Islet precursor cell (in vitro differentiated cells): ENCODE measurements around the gene COL16A1.

Source experiments
- DNase-seq: peaks from one replicate; pipeline ENCODE4 v3.0.0-alpha.2; 2018

COL16A1 gene

GRCh38 chr1:31621847-31622730 is 81.7 kb downstream of the COL16A1 start:
- DNase-seq, result no peak

DNA sequence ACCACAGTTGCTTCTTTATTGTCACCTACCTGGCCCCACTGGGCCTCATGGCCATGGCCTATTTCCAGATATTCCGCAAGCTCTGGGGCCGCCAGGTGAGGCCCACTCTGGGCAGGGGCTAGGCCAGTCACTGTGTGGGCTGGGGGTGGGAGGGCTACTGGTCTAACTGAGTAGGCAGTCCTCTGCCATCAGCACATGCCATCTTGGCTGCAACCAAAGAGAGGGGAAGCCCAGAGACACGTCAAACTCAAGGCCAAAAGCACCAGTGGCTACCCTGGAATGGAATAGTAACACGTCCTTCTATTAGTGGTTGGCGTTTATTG is 82.4 kb downstream of the COL16A1 start:
- DNase-seq, result no peak

DNA sequence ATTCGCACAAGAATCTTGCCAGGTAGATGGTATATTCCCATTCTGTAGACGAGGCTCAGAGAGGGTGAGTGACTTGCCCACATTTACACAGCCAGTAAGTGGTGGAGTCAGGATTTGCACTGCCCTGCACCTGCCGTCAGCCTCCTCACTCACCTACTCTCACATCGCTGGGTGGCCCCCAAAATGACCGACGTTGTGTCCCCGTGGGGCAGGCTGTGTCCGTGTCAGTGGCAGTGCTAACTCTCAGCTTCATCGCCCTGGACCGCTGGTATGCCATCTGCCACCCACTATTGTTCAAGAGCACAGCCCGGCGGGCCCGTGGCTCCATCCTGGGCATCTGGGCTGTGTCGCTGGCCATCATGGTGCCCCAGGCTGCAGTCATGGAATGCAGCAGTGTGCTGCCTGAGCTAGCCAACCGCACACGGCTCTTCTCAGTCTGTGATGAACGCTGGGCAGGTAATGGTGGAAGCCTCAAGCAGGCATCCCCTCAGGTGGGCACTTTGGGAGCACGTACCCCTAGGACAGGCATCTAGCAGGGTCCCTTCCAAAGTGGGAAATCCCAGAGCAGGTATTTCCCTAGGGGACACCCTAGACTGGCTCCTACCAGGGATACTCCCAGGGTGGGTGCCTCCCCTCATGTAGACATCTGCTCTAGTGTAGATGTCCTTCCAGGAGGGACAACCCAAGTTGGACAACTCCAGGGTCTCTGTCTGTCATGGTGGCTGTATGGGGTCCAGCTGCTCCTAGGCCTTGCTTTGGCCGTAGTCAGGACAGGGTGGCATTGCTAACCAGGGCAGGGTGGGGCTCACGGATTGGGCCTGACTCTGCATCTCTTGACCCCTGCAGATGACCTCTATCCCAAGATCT is 83.0 kb downstream of the COL16A1 start:
- no peak for DNase-seq

- no peak for DNase-seq
These were observed 84.6 kb downstream of the COL16A1 start for GRCh38 chr1:31618916-31619846.

GRCh38 chr1:31617916-31618746 is 85.7 kb downstream of the COL16A1 start:
- DNase-seq, result peak; percentile 79

DNA sequence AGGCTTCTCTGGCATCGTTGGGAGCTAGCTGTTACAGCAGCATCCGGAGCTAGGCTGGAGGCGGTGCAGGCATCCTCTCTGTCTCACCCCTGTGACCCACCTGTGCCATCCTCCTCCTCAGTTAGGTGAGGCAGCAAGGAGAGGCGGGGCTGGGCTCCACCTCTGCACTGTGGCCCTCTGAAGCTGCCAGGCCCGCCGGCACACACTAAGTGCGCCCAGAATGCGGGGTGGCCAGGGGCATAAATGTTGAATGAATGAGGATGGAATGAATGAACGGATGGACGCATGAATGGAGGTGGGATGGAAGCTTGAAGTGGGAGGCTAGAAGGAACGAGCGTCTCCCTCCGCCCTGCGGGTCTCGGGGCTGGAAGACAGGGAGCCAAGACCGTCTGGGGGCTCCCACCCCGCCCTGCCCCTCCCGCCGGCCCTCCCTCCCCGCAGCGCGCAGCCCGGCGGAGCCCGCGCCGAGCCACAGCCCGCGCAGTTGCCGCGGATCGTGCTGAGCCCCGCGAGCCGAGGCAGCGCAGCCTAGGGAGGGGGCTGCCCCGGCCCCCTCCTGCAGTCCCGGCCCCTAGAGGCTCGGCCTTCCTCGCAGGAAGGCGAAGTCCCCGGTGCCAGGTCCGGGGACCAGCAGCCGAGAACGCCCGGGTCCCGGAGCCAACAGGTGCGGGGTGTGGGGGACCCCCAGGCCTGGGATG is 86.5 kb downstream of the COL16A1 start, which contains the start of gene HCRTR1:
TSS of gene HCRTR1 (plus strand) at position 472 of the 698 bp plus-strand sequence. CDS start 1,504 bp downstream, outside the sequence.
- DNase-seq, result peak; percentile 50

DNA sequence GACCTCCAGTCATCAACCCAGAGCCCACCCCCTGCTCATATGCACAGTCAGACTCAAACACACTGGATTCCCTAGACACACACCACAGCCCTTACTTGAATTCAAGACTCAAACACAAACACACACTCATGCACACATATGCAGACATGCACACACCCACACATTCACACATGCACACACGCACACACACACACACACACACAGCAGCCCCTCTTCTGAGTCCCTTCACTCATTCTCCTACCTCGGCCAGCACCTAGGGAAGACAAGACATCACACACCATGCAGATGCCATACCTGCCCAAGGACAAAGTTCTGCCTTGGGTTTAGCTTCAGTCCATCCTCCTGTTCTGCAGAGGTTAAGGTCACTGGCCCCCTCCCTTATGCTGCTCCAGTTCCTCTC is 87.9 kb downstream of the COL16A1 start:
- DNase-seq, result no peak

GRCh38 chr1:31615414-31615813 is 88.4 kb downstream of the COL16A1 start:
- DNase-seq, result no peak

DNA sequence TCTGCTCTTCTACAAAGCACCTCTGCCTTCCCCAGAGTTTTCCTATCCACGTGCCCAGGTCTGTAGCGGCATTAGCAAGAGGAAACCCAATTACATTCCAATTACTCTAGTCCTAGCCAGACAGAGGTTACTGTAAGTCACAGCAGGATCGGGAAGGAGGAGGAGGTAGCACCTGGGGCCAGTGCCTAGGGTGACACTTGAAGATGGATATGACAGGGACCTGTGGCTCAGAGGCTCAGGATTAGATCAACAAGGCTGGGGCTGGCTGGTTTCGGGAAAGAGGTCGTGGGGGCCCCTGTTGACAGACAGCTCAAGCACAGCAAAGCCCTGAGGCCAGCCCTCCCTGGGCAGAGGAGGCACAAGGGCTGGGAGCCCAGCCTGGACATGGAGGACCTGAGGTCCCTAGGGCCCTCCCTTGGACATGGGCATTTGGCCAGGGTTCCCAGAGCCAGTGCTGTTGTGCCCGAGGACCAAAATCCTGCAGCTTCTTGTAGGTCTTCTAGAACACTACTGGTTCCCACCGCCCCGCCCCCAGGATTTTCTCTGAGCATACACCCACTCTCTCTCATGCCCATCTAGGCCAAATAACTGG is 89.3 kb downstream of the COL16A1 start:
- DNase-seq, result peak; percentile 58

DNA sequence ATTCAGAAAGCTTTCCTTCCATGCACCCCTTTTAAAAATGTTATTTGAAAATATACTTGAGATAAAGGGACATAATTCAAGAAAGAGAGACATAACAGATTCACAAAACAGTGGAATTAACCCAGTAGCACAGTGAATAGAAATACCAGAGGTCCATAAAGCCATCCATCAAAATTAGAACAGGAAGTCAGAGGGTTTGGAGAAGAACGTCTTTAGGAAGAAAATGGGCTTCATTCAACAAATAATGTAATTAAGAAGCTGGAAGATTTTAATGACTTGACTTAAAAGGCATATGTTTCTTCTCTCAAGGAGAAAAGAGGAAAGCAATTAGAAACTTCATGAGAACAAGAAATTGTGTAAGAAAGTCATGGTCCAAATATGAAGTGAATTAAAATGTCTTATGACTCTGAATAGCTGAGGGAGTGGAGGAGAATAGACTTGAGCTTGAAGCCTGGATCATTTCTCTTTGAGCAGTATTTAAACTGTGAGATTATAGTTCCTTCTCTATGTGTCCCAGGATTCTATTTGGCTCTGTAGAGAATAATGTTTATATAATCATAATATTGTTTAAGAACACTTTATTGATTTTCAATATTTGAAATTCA is 94.2 kb downstream of the COL16A1 start:
- no peak for DNase-seq

- DNase-seq, result peak; percentile 9
These were observed 96.5 kb downstream of the COL16A1 start for GRCh38 chr1:31607360-31607759.

- DNase-seq, result peak; percentile 12
These were observed 97.8 kb downstream of the COL16A1 start for GRCh38 chr1:31605908-31606427.
